ENCODE data around the gene PPP4R1.

DNA sequence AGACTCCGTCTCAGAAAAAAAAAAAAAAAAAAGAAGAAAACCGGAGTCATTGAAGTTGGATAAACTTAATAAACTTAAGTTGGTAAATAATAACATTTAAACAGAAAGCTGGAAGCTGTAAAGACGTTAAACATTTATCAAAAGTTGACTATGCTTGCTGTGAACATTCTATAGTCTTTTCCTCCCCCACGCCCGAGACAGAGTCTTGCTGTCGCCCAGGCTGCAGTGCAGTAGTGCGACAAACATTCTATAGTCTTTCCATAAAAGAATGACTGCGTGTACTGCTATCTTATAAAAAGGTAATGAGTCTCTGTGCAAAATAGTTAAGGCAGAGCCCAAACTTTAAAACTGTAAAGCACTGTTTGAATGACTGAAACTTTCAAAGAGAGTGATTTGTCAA is 45.2 kb downstream of the PPP4R1 start:
- TF ChIP-seq TAF1 (IDR thresholded peaks at IDR 0.05; ENCODE audit: borderline replicate concordance, insufficient read depth, low read length) = no peak
- TF ChIP-seq, protein P1, sequence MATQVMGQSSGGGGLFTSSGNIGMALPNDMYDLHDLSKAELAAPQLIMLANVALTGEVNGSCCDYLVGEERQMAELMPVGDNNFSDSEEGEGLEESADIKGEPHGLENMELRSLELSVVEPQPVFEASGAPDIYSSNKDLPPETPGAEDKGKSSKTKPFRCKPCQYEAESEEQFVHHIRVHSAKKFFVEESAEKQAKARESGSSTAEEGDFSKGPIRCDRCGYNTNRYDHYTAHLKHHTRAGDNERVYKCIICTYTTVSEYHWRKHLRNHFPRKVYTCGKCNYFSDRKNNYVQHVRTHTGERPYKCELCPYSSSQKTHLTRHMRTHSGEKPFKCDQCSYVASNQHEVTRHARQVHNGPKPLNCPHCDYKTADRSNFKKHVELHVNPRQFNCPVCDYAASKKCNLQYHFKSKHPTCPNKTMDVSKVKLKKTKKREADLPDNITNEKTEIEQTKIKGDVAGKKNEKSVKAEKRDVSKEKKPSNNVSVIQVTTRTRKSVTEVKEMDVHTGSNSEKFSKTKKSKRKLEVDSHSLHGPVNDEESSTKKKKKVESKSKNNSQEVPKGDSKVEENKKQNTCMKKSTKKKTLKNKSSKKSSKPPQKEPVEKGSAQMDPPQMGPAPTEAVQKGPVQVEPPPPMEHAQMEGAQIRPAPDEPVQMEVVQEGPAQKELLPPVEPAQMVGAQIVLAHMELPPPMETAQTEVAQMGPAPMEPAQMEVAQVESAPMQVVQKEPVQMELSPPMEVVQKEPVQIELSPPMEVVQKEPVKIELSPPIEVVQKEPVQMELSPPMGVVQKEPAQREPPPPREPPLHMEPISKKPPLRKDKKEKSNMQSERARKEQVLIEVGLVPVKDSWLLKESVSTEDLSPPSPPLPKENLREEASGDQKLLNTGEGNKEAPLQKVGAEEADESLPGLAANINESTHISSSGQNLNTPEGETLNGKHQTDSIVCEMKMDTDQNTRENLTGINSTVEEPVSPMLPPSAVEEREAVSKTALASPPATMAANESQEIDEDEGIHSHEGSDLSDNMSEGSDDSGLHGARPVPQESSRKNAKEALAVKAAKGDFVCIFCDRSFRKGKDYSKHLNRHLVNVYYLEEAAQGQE (IDR thresholded peaks at IDR 0.05; ENCODE audit: insufficient read depth in 1 of 2, low read depth in 2 of 2, low read length in 2 of 2) = no peak
- TF ChIP-seq POLR2AphosphoS5 (IDR thresholded peaks at IDR 0.05; ENCODE audit: low read depth, low read length) = no peak
- no peak for TF ChIP-seq SIN3A (IDR thresholded peaks at IDR 0.05; ENCODE audit: borderline replicate concordance, insufficient read depth, low read length)

All from PFSK-1 (cell line).